Common myeloid progenitor, CD34-positive (primary cell): ENCODE results near the gene BBC3.

Source experiments
- CTCF ChIA-PET: fragments of 350-600 bp; sonication (Branson Sonifier 250); formaldehyde crosslinking; loops from one replicate; lab custom pipeline; 2021; ENCODE audit warnings: antibody characterized with exemption; lab: Charles Lee
- POLR2A ChIA-PET: fragments of 350-600 bp; sonication (Branson Sonifier 250); formaldehyde crosslinking; loops from one replicate; lab custom pipeline; 2021; ENCODE audit warnings: antibody characterized with exemption; lab: Charles Lee
- DNase-seq, 3 donors: peaks; one replicate each; pipeline versions ENCODE4 v3.0.0 to v3.0.0-alpha.2; 2013
- H3K27ac ChIP-seq, 2 experiments: 1 replicate in 1 of 2; 2 replicates in 1 of 2; pipeline ENCODE4 v1.7.0; 2013; ENCODE audit warnings: inconsistent platforms in 2 of 2, low read length in 2 of 2, mild to moderate bottlenecking in 2 of 2, low read depth in 1 of 2, moderate library complexity in 1 of 2; ENCODE audit not compliant: severe bottlenecking in 2 of 2, insufficient read depth in 1 of 2, poor library complexity in 1 of 2
- H3K27me3 ChIP-seq, 5 experiments: replicated peaks in 2 of 5; 1 replicate in 3 of 5; 2 replicates in 2 of 5; pipeline versions ENCODE4 v1.6.1 to v1.7.0; 2013; ENCODE audit warnings: low read length in 4 of 5, mild to moderate bottlenecking in 2 of 5, moderate library complexity in 2 of 5, inconsistent platforms in 1 of 5; ENCODE audit not compliant: insufficient read depth in 5 of 5, control insufficient read depth in 4 of 5
- H3K36me3 ChIP-seq, 4 experiments: 1 replicate in 2 of 4; 2 replicates in 2 of 4; pipeline versions ENCODE4 v1.6.1 to v1.7.0; 2013; ENCODE audit warnings: low read length in 3 of 4, control low read depth in 1 of 4, mild to moderate bottlenecking in 1 of 4; ENCODE audit not compliant: control insufficient read depth in 4 of 4, insufficient read depth in 4 of 4
- H3K4me1 ChIP-seq, 4 experiments: 1 replicate in 3 of 4; 2 replicates in 1 of 4; pipeline versions ENCODE4 v1.6.1 to v1.7.1; 2013; ENCODE audit warnings: low read length in 3 of 4, mild to moderate bottlenecking in 3 of 4, control low read depth in 1 of 4, inconsistent platforms in 1 of 4, moderate library complexity in 1 of 4; ENCODE audit not compliant: control insufficient read depth in 4 of 4, insufficient read depth in 4 of 4; ENCODE audit errors: control extremely low read depth in 1 of 4
- H3K4me3 ChIP-seq, 7 experiments: 1 replicate in 4 of 7; 2 replicates in 3 of 7; pipeline versions ENCODE4 v1.5.1 to v1.7.0; 2013; ENCODE audit warnings: mild to moderate bottlenecking in 7 of 7, low read length in 6 of 7, moderate library complexity in 6 of 7, inconsistent platforms in 2 of 7, low read depth in 2 of 7, control low read depth in 1 of 7; ENCODE audit not compliant: insufficient read depth in 4 of 7, control insufficient read depth in 1 of 7; ENCODE audit errors: extremely low read depth in 1 of 7
- H3K9me3 ChIP-seq, 5 experiments: 1 replicate in 4 of 5; 2 replicates in 1 of 5; pipeline versions ENCODE4 v1.6.1 to v1.7.1; 2013; ENCODE audit warnings: low read length in 4 of 5, mild to moderate bottlenecking in 2 of 5, inconsistent platforms in 1 of 5, low read depth in 1 of 5, moderate library complexity in 1 of 5; ENCODE audit not compliant: control insufficient read depth in 4 of 5, insufficient read depth in 2 of 5; ENCODE audit errors: control extremely low read depth in 1 of 5
- WGBS: methylation state at CpG from one replicate; pipeline ENCODE4 v1.1.5; 2013; ENCODE audit not compliant: insufficient coverage; 5-methylcytosine and 5-hydroxymethylcytosine counted together

The BBC3 gene

GRCh38 chr19:47227352-47228167 lies 3.4 kb downstream of the BBC3 start:
- Histone ChIP-seq H3K9me3 (no peaks in the 10 kb centered on the region), H3K4me3 (peak overlapping the region in 4 of 7 experiments; percentile 61 to 80 (median 64)), H3K36me3 (no peaks in the 10 kb centered on the region), H3K4me1 (peaks cover 5 to 64% (median 60%) of the 10 kb centered on the region in 4 experiments), H3K27me3 (peaks cover 0 to 38% (median 13%) of the 10 kb centered on the region in 5 experiments), H3K27ac (peak overlapping the region in 1 of 2 experiments; percentile 83)
- ChIA-PET CTCF (interaction anchor here (1.0 to 7.0 kb wide), 4 partner anchors 16 to 77 kb away, joined by 3 to 78 read pairs (median 22); partner anchors contain the start of gene CCDC9), POLR2A (interaction anchor here (0.8 to 3.6 kb wide), 4 partner anchors 12 to 29 kb away, joined by 4 to 54 read pairs (median 15); partner anchors contain the start of gene CCDC9)
- WGBS: 0% methylated on average over 19 of the region's 27 CpGs
- peak in 2 of 3 donors; percentile 68 to 71 for DNase-seq

- Histone ChIP-seq H3K9me3 (no peaks in the 10 kb centered on the region), H3K4me1 (peaks cover 5 to 57% (median 55%) of the 10 kb centered on the region in 4 experiments), H3K4me3 (peak overlapping the region; percentile 23 to 80 (median 61)), H3K27me3 (peaks cover 0 to 34% (median 11%) of the 10 kb centered on the region in 5 experiments), H3K27ac (peak overlapping the region in 1 of 2 experiments; percentile 83), H3K36me3 (peaks cover 0 to 3% (median 0%) of the 10 kb centered on the region in 4 experiments)
- 3% methylated on average over 31 of the region's 56 CpGs for WGBS
- CTCF ChIA-PET: interaction anchor here (1.0 to 7.0 kb wide), 7 partner anchors 10 to 76 kb away, joined by 3 to 78 read pairs (median 6); partner anchors contain the start of gene CCDC9
- POLR2A ChIA-PET: interaction anchor here (0.9 to 3.6 kb wide), 11 partner anchors 9 to 202 kb away, joined by 3 to 54 read pairs (median 5); partner anchors contain the start of genes CCDC9 and ZC3H4
- DNase-seq: peak in 2 of 3 donors; percentile 68 to 77
Measured at GRCh38 chr19:47226426-47227351, 4.3 kb downstream of the BBC3 start.

DNA sequence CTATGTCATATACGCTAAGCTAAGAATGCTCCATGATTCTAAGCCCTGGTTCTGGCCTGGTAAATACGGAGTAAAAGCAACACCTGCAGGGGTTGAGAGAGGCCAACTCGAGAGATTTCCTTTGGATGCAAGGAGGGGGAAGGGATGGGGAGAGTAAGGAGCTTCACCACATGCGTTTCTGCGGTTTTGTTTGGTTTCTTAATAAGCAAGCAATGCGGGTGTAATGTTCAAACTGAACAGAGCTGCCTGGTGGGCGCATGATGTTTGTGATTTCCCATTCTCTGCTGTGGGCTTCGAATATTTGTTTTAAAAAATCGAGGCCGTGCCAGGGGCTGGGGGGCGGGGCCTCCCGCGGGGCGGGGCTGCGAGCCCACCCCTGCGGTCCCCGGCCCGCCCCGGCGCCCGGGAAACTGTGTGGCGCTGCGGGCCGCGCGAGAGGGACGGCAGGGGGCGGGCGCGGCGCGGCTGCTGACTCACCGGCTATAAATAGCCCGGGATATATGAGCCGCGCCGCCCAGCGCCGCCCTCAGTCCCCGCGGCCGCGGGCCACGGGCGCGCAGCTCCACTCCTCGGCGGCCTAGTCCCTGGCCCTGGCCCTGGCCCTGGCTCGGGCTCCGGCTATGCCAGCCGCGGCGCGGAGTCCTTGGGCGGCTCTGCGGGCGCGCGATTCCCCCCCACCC lies 5.1 kb downstream of the BBC3 start:
- CTCF ChIA-PET: interaction anchor here (0.6 to 7.0 kb wide), 10 partner anchors 10 to 89 kb away, joined by 3 to 78 read pairs (median 4); partner anchors contain the start of gene CCDC9
- Histone ChIP-seq H3K4me3 (peak overlapping the region in 6 of 7 experiments; percentile 23 to 80 (median 62)), H3K27me3 (peaks cover 0 to 30% (median 8%) of the 10 kb centered on the region in 5 experiments), H3K4me1 (peaks cover 5 to 52% (median 49%) of the 10 kb centered on the region in 4 experiments), H3K36me3 (peaks cover 0 to 4% (median 0%) of the 10 kb centered on the region in 4 experiments), H3K9me3 (no peaks in the 10 kb centered on the region), H3K27ac (peak overlapping the region in 1 of 2 experiments; percentile 83)
- DNase-seq: peak; percentile 87 to 93 (median 93)
- WGBS: 2% methylated on average over 48 of the region's 59 CpGs
- POLR2A ChIA-PET: interaction anchor here (0.5 to 3.6 kb wide), 17 partner anchors 9 to 1748 kb away, joined by 3 to 54 read pairs (median 4); partner anchors contain the start of genes CCDC9, SAE1 and ZC3H4

- Histone ChIP-seq H3K4me3 (no peak overlapping the region), H3K27ac (no peak overlapping the region), H3K9me3 (no peaks in the 10 kb centered on the region), H3K27me3 (no peaks in the 10 kb centered on the region), H3K36me3 (peaks cover 0 to 4% (median 0%) of the 10 kb centered on the region in 4 experiments), H3K4me1 (peaks cover 5 to 15% (median 13%) of the 10 kb centered on the region in 4 experiments)
- ChIA-PET POLR2A (no interaction called here), CTCF (interaction anchor here (7.0 kb wide), 1 partner anchor 10 kb away, joined by 78 read pairs; no protein-coding TSS in a partner anchor)
- WGBS: 94% methylated on average over 8 of the region's 11 CpGs
- DNase-seq: no peak
Measured at GRCh38 chr19:47221890-47222289, 9.1 kb downstream of the BBC3 start.

DNA sequence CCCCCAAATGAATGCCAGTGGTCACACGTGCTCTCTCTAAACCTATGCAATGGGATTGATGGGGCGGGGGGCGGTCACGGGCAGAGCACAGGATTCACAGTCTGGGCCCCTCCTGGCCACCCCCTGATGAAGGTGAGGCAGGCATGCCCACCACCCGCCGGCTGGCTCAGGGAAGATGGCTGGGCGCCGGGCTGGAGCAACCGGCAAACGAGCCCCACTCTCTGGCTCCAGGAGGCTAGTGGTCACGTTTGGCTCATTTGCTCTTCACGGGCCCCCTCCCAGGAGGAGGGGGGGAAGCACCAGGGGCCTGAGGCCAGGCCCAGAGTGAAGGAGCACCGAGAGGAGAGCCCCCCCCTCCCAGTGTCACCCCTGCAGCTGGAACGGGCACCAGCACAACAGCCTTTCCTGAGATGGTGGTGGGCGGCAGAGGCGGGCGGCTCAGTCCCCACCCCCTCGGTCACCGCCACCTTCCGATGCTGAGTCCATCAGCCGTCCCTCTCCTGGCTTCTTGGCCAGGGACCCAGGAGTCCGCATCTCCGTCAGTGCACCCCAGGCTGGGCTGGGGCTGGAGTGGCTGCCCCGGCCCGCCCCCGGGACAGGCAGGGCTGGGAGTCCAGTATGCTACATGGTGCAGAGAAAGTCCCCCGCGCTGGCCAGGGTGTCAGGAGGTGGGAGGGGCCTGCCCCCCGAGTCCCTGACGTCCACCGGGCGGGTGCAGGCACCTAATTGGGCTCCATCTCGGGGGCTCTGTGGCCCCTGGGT lies 9.7 kb downstream of the BBC3 start:
- no peak for DNase-seq
- 95% methylated on average over 25 of the region's 33 CpGs for WGBS
- Histone ChIP-seq H3K9me3 (no peaks in the 10 kb centered on the region), H3K4me3 (no peak overlapping the region), H3K36me3 (peaks cover 0 to 4% (median 0%) of the 10 kb centered on the region in 4 experiments), H3K4me1 (peaks cover 5 to 9% (median 7%) of the 10 kb centered on the region in 4 experiments), H3K27me3 (no peaks in the 10 kb centered on the region), H3K27ac (no peak overlapping the region)
- ChIA-PET POLR2A (no interaction called here), CTCF (no interaction called here)
